Activated CD8-positive, alpha-beta memory T cell treated with anti-CD3 and anti-CD28 coated beads, Interleukin-2, amount 50 U/mL, for 4 hours (primary cell): Measurements from ENCODE around the gene NR2E1.

Experiments used
- DNase-seq: peaks from one replicate; pipeline ENCODE4 v3.0.0-alpha.2; 2020

The NR2E1 gene

DNA sequence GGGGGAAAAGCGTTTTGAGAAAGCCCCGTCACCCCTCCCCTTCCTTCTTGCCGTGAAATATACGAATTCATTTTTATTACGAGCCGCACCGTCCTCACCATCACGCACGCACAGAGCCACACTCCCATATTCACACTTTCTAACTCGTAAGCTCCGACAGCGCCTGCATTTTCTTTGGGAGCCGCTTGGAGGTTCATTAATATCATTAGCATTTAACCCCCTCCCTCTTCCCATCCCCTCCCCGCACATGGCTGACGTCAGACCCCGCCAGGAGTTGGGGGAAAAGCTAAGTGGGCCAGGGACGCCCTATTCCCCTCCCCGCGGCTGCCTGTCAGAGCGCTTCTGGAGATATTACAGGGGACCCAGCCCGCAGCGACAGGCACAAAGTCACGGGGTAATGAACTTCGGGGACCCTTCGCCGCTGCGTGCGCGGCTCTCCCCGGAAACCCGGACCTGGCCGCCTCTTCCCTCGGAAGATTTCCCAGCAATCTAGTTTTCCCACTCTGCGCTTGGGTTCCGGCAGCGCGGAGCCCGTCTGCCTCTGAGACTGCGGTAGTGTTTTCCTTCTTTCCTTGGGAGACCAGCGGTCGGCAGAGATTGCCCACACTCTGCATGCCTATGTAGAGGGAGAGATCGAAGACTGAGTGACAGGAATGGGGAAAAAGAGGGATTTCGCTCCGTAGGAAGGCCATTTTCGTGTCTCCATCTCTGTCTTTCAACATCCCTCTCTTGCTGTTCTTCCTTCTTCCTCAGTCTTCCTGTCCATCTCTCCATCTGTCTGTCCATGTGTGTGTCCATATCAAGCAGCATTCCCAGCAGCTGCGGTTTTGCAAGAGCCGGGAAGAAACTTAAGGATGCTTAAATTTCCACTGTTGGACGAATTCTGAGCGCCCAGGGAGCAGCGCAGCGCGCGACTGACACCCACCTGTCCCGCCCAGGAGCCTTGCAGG lies at the start of gene NR2E1:
Gene NR2E1 (plus strand): TSS at position 309 of the 950 bp plus-strand sequence. CDS start 744 bp downstream, outside the sequence.
- no peak for DNase-seq

DNA sequence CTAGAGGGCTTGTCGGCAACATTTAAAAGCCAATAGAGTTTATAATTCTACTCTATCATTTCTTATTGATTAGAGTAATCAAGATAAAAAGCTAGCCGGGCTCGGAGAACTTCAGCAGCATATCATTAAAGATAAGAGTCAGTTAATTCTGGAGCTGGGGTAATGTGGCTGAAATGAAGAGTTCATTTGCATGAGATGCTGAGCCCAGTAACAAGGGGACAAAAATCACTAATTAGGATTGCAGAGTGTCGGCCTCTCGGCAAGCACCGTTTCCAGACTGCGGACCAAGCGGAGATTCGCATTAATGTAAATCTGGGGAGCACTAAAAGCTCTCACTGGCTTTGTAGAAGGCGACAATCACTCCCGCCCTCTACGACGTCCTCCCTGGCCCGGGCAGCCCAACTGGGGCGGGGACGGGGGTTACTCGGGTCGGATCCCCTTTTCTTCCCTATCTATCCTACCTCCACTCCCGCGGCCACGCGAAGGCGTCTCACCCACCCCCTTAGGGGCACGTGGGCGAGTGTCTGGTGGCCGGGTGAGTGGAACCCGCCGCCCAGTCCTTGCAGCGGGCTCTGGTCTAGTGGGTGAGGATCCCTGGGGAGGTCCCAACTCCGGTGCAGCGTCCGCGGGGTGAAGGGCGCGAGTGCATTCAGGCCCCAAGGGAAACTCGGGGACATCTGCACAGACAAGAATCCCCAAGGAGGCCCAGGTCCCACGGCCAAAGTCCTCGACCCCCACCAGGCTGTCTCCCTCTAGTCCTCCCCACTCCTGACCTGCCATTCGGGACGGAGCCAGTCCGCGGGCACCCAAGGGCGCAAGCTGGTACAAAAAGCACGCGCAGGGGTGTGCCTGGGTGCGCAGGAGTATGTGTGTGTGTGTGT lies 49.0 kb upstream of the NR2E1 start:
- no peak for DNase-seq

DNA sequence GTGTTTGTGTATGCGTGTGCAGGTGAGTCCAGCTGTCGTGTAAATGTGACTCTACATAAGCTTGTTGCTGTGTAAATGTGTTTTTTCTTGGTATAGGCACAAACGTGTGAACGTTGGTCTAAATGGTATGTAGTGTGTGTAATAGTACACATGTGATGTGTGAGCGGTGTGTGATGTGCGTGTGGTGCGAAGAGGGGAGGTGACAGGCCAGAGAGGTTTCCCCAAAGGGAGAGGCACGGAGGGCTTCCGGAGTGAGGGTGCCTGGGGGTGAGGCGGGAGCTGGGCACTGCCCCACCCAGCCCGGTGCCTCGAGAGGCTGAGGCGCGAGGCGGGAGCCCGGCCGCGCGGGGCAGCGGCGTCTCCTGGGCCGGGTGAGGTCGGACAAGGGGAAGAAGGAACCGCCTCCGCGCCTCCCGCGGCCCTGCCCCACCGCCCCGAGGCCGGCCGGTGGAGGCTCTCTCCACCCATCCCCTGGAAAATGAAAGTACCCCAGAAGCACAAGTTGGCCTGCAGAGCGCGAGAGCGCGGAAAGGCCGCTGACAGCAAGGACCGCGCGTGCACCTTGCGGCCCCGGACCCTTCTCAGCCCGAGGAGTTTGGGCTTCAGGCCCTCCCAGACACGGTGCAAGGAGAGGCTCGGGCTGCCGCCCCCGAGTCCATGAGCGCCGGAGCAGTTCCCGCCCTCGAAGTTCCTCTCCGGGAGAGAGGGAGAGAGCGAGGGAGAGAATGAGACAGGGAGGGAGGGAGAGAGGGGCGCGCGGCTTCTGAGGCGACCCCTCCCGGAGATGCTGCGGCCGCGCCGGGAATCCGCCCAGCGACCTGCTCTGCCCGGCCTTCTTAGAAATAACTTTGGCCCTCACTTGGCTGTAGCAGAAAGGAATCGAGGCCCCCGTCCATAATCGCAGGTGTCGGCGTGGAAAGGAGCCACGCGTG lies 48.1 kb upstream of the NR2E1 start:
- DNase-seq: peak; percentile 17

DNA sequence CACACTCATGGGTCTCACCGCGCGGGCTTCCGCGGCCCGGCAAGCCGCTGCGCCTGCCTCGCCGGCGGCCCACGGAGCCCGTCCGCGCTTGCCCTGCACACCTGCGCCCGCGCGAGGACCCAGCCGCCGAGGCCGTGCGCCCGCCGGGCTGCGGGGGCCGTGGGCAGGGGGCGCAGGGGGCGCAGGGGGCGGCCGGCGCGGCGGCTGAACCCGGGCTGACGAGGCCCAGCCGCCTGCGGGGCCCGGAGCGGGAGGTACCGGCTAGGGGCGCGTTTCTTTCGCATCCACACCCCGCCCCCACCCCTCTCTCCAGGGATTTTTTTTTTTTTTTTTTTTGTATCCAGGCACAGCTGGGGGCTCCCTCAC lies 47.5 kb upstream of the NR2E1 start:
- DNase-seq: peak; percentile 15

DNA sequence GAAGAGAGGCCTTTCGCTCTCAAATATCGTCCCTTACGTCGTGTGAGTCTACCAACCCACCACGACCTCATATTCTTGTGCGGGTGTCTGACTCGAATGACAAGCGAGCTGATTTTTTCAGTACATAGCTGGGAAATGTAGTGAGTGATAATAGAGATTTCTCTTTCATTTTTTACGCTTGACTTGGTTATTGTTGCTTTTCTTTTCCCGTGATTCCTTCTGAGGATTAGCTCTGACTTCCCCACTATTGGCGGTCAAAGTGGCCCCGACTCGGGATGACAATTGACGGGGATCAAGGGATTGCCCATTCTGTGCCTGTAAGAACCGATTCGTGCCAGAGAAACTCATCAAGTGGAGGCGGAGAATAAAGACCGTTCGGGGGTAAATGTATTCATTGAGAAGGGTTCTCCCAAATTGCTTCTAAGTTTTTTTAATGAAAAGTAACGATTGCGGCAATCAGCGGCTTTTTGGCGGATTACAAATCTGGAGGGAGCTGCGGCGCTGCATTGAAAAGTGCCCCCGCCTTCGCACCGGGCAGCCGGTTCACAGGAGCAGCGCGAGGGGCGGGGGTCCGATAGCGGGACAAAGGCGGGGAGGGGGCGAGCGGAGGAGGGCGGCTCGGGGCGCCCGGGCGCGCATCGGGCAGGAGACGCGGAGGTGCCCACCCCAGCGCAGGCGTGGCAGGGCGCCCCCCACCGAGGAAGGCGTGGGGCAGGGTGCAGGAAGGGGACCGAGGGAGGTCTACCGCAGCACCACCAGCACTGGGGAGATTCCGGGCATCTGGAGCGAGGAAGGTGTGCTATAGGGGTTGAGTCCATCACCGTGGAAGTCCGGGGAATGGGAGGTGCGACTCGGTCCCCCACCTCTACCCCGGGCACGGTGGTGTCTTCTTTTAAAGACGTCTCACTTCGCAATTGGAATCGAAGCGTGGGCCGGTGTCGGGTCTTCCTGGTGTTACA lies 46.7 kb upstream of the NR2E1 start:
- peak; percentile 15 for DNase-seq

DNA sequence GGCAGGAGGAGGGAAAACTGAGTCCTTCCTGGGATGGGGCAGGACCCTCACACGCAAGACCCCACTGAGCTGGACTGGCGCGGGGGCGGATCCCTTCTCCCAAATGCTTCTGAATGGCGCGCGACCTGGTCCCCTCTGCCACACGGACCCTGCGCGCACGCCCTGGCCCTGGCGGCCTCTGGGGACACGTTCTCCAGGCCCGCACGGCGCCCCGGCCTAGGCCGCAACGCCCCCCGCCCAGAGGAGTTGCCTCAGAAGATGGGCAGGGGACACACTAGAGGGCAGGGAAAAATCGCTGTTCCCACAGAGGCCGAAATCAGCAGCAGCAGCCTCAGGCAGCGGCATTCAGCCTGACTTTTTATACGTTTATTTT lies 46.1 kb upstream of the NR2E1 start:
- no peak for DNase-seq

DNA sequence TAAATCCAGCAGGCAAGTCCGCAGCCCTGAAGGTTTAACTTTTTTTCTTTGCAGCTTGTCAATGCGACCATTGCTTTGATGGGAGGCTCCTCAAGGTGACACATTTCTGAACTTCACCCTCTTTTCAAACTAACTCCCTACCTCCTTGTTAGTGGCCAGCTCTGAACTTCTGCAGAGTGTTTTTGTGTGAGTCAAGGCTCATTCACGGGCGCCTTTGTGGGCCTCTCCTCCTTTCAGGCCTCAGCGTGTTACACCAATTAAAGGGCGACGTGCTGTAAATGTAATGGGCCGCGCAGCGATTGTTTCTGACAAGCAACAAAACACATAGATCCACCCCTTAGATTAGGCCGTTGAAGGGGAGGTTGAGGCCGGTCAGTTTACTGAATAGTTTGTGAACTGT lies 45.5 kb upstream of the NR2E1 start:
- no peak for DNase-seq

DNA sequence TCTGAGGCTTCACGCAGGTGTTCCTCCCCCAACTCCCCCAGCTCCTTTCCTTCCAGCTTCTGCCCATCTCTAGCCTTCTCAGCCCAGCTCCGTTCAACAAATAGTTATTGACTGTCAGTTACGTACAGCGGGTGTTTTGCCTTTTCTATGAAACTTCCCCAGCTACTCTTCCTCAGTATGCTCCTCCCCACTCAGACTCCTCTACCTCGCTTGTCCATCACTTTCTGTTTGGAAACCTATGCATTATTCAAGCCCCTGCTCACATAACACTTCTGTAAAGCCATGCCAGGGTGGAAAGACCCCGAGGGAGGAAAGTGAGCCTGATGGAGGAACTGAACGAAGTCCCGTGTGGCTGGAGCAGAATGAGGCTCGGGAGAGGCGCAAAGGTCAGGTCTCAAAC lies 44.2 kb upstream of the NR2E1 start:
- DNase-seq: no peak

DNA sequence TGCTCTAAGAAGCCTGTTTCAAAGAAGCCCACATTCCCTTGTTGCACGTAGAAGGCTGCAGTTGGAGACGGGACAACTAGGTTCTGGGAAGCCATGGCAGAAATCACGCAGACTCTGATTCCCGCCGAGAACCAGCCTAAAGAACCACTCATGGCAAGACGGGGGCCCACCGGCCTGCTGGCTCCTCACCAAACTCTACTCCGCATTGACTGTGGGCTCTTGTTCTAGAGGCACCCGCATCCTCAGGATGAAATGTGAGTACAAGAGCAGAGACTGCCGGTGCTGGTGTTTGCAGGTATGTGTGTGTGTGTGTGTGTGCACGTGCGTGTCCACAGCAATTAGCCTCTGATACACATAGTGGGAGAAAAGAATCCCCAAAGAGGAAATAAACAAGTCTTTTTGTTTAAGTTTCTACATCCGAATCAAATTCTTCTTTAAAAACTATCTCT lies 42.3 kb upstream of the NR2E1 start:
- no peak for DNase-seq

DNA sequence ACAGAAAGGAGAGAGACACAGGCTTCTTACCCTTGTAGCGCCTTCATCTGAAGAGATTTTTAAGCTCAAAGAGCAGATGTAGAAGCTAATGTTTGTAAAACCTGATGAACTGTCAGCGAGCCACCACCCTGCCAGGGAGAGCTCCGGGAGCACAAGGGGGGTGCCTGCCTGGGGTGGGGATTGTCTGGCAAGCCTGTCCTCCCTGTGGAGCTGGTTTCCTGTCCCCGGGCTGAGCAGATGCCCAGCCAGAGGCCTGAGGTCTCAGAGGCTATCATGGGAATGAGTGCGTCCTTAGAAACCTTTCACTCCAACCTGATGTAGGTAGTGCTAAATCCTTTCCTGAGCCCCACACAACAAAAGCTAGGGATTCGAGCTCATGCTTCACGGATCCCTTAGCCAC lies 41.9 kb upstream of the NR2E1 start:
- no peak for DNase-seq

DNA sequence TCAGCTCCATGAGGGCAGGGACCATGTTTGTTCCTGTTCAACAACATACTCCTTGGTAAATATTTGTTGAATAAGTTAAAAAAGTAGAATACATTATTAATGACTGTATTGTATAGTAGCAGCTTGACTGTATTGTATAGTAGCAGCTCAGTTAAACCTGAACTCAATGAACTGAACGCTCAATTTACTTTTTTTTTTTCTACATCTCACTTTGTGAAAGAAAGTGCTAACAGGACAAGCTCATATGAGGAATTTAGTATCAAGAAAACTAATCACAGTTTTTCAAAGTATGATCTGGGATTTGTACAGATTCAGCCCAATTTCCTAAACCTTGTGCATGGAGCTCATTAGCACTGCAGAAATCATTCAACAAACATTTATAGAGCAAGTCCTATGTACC lies 38.8 kb upstream of the NR2E1 start:
- no peak for DNase-seq

DNA sequence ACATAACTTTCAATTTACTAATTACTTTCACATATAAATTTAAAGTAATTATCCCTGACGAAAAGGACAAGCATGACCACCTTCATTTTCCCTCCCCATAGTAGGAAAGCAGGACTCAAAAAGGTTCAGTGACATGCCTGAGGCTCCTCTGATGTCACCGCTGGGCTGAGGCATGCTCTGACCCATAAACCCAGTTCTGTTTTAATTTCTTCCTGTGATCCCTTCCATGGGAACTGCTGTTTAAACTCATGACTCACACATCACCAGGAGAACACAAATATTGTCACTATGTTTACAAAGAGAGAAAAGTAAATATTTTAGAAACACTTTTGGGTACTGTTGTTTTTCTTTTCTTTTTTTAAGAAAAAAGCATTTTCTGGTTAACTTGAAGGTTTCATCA lies 38.0 kb upstream of the NR2E1 start:
- no peak for DNase-seq

DNA sequence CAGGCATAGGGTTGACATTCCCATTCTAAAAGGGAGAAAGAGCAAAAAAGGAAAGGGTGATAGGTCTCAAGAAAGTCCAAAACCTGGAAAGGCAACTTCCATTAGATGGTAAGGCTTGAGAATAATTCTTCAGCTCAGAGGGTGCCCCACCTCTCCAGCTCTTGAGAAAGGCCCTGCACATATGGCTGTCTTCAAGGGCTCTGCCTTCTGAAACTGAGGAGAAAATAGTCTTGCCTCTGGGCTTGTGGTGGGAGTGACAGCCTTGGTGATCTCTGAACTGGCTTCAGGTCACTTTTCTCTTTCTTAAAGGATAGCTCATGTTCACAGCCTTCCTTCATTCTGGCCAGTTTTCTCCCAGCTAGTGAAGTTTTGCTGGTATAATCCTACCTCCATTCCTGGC lies 35.6 kb upstream of the NR2E1 start:
- DNase-seq: no peak

DNA sequence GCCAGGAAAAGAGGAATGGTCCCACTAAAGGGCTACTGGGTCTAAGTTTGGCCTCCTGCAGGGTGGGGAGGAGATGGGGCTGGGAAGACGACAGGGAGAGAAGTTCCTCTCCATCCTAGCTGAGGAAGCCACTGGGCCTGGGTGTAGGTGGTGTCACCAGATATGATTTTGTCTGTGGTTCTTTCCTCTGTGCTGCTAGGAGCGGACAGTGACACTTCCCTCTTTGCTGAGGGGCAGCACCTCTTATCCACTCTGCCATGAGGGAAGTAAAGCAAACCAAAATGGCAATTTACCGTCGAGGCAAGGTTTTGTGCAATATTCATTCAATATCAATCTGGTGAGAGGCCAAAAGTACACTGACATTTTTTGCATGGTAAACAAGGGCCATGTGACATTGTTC lies 33.0 kb upstream of the NR2E1 start:
- DNase-seq: no peak

DNA sequence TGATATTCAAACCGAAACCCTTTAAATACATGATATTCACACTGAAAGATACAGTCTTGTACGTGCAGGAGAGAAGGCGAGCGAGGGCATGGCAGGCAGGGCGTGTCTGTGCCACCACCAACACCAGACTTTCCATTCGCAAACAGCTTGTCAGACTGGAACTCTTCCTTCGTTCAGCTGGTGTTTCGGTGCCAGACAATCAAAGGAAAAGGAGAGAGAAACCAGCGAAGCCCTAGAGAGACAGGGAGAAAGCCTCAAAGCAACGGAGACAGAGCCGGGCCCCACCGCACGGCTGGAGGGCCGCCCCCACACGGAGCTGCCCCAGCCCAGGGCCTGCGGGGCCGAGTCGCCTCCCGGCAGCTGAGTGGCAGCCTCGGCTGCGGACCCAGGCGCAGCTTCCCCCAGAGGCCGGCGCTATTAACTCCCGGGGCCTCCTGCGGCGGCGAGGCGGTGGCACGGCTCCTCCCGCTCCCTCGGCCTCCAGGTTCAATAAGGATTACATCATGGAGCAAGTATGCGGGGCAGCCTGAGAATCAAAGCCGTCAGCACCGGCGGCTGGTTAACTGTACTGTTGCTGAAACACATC lies 32.1 kb upstream of the NR2E1 start:
- peak; percentile 18 for DNase-seq

DNA sequence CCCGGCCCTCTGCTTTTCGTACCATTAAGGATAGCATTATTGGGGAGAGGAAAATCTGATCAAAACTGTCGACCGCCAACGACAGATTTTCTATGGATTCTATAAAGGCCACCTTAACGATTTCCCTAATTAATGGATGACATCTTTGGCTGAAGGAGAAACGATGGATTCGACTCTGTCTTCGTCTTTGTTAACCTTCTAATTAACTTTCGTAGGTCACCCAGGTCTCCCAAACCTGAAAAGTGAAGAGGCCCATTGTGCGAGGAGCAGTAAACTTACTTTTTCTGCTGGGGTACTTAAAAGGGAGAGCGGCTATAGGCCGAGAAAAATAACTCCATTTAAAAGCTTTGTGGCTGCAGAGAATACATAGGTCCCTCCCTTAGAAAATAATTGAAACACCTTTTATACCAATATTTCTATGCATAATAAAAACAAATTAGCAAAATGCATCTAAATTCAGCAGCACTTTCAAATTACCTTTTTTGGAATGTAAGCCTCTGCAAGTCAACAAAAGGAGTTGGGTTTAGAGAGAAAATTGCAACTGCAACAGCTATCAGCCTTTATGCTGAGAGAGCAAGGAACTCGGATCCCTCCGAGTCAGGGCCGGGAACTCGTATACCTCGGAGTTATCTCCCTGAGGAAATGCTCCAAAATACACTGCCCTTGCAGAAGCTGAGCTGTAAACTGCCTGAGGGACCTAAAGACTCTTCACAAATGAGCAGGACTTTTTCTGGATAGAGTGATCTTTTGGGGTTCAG lies 31.4 kb upstream of the NR2E1 start:
- DNase-seq: no peak

DNA sequence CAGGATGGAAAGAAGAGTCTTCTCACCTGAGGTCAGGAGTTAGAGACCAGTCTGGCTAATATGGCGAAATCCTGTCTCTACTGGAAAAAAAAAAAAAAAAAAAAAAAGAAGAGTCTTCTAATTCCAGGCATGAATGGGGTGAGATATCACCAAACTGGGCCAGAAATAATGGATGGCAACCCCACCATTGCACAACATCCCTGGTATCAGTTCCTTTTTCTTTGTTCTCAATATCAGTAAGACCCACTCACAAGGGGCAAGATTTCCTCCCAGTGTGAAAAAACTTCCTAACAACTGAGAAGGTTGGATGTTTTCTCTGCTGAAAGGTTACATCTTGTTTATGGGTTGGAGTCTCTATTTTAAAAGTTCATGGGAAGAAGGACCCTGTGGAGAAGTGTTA lies 23.6 kb upstream of the NR2E1 start:
- DNase-seq: no peak

DNA sequence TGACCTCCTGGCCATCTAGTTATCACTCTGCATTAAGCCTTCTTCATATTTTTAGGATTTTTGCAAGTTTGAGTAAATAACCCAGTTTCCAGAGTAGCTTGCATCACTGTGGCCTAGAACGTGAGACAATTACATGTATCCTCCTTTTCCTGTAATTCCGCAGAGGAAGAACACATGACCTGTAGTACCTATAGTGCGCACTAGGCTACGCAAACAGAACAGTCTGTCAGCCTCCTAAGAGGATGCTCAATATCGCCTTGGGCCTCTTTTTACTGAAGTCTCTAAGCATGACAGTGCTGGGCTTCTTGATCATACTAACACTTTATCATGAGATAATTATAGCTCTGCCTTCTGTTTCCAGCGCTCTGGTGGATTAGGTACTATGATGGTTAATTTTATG lies 20.2 kb upstream of the NR2E1 start:
- DNase-seq: no peak

DNA sequence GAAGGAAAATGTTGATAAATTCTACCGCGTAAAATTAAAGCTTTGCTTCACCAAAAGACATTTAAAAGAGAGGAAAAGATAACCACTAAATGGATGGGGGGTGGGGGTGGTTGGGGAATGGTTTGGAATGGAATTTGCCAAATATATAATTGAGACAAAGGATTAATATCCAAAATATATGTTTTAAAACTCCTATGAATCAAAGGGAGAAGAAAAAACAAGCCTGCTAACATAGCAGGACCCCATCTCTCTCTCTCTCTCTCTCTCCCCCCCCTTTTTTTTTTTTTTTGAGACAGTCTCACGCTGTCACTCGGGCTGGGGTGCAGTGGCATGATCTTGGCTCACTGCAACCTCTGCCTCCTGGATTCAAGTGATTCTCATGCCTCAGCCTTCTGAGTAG lies 13.4 kb upstream of the NR2E1 start:
- DNase-seq: no peak

DNA sequence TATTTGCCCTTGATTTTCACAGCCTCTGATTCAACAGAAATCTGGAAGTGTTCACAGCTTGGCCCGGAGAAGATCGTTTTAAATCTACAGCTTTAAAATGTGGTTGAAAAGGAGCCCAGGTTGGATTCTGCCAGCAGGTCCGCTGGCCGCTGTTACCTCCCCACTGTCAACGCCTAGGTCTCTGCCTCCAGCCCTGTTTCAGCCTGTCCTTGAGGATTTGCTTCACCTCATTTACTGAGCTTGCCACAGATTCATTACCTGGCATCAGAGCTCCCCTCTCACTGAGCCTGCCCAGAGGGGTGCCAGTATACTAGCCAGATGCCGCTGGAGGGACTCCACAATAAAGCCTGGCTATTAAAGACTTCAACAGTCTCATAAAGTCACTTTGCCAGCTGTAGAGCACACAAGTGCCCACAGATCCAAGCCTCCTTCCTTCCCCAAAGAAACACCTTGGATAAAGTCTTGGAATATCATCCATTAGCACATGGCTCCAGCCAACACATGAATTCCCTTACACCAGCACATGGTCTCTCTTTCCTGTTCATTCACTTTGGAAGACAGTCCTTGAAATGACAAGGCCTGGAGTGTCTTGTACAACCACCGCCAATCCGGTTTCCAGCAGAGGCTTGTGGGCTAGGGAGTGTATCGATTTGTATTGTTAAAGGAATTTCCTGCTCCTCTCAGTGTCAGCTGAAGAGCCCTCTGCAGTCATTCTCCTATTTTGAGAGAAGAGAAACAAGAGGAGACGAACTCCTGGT lies 9.5 kb upstream of the NR2E1 start:
- no peak for DNase-seq
